GM19324 (cell line): ENCODE data around the gene TRDN.
"Not testable (repeated sequence)": the region's sequence is repeated elsewhere in the genome, so short reads cannot be mapped to it uniquely, and the experiment has no call there.

ENCODE experiments used
- ATAC-seq: cut with Tn5 transposase; IDR thresholded peaks from one replicate; pipeline ENCODE4 v1.9.1; 2021; ENCODE audit warnings: mild to moderate bottlenecking, moderate library complexity; ENCODE audit not compliant: unreplicated experiment, low FRiP score

TRDN gene

GRCh38 chr6:123323452-123324329 lies 313.1 kb downstream of the TRDN start:
- ATAC-seq, result no peak

GRCh38 chr6:123321020-123321419 lies 315.7 kb downstream of the TRDN start:
- ATAC-seq, result no peak

- ATAC-seq, result no peak
These were observed 319.9 kb downstream of the TRDN start for GRCh38 chr6:123316733-123317323.

GRCh38 chr6:123314459-123314858 lies 322.3 kb downstream of the TRDN start:
- ATAC-seq, result not testable (repeated sequence)

- ATAC-seq, result no peak
These were observed 327.6 kb downstream of the TRDN start for GRCh38 chr6:123309130-123309529.

GRCh38 chr6:123306334-123306733 lies 330.4 kb downstream of the TRDN start:
- no peak for ATAC-seq

- ATAC-seq, result no peak
These were observed 341.1 kb downstream of the TRDN start for GRCh38 chr6:123295672-123296071.

- no peak for ATAC-seq
These were observed 341.6 kb downstream of the TRDN start for GRCh38 chr6:123295181-123295580.

GRCh38 chr6:123288649-123289048 lies 348.1 kb downstream of the TRDN start:
- ATAC-seq, result no peak

GRCh38 chr6:123276546-123276980 lies 360.2 kb downstream of the TRDN start:
- no peak for ATAC-seq

GRCh38 chr6:123263981-123264380 lies 372.8 kb downstream of the TRDN start:
- no peak for ATAC-seq

- no peak for ATAC-seq
These were observed 396.1 kb downstream of the TRDN start for GRCh38 chr6:123240626-123241025.

- ATAC-seq, result no peak
These were observed 403.4 kb downstream of the TRDN start for GRCh38 chr6:123233336-123233735.

GRCh38 chr6:123227789-123228188 lies 409.0 kb downstream of the TRDN start:
- ATAC-seq, result not testable (repeated sequence)

GRCh38 chr6:123226398-123226797 lies 410.4 kb downstream of the TRDN start:
- ATAC-seq, result no peak

GRCh38 chr6:123224077-123224476 lies 412.7 kb downstream of the TRDN start:
- ATAC-seq, result no peak

GRCh38 chr6:123223461-123223860 lies 413.3 kb downstream of the TRDN start:
- no peak for ATAC-seq

- ATAC-seq, result no peak
These were observed 421.5 kb downstream of the TRDN start for GRCh38 chr6:123215211-123215610.

GRCh38 chr6:123214433-123214832 lies 422.3 kb downstream of the TRDN start:
- no peak for ATAC-seq

- ATAC-seq, result no peak
These were observed 422.8 kb downstream of the TRDN start for GRCh38 chr6:123213921-123214320.

- ATAC-seq, result no peak
These were observed 424.8 kb downstream of the TRDN start for GRCh38 chr6:123211777-123212545.
